NCI-H2029 (cell line): ENCODE measurements around the gene WARS2.

Experiments
- DNase-seq: peaks from one replicate; lab custom pipeline; 2025; lab: John Stamatoyannopoulos, UW

WARS2 gene

DNA sequence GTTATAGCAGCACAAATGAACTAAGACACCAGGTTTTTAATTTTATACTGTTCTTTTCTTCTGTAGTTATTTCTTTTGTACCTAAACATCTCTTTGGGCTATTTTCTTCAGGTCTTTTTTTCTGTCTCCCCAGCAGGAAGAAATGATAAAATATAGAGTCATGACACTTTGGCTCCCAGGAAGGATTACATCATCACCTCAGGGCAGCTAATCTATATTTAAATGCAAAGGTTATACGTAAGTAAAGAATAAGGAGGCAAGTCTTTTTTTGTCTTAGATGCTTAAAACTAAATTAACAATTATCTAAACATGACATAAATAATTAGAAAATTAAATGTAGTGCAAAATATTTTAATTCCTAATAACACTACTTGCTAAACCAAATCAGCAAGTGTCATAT, 57.0 kb downstream of the WARS2 start:
- no peak for DNase-seq

DNA sequence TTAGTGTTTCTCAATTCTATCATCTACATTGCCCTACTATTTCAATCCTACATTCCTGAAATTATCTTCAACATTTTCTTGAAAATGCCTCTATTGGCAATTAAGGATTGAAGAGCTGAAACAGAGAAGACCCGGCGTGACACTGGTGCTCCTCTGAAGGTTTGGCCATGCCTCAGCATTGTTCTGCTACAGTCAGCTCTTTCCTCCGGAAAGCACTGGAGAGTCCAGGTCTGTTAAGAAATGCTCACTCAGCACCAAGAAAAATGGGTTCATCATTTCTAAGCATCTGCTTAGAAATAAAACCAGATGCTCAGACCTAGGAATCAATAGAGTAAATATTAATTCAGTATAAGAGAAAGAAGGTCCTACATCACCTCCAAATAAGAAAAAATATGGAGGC, 58.8 kb downstream of the WARS2 start:
- no peak for DNase-seq

DNA sequence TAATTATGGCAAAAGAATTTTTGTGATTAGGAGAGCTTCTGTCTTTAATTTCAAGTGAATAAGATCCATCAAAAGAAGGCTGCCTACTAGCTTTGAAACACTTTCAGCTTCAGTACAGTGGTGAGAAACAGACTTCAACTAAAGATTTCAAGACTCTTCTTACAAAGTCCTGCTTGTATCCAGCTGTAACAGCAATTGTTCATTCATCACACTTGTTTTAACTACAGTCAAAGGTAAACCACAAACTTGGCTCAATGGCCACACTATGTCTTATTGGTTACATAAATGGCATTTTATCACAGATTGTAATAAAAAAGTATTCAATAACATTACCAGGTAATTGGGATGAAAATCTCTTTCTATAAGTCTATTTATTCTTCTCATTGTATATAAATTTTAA, 59.2 kb downstream of the WARS2 start:
- DNase-seq: no peak

DNA sequence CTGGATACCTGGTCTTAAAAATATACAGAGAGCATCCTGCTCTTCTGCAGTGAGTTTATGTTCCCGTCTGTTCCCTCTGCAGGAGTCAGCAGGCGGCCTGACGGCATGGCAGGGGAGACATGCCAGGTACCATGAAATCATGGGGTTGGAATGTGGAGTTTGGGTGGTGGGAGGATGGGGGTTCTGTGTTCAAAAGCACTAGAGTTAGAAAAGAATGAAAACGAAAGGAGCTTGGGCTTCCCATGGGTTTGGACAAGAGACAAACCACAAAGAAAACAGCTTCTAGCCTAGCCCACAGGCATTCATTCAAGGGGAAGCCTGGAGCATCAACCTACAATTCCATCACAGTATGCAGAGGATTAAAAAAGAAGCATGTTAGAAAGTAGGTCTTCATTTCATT, 59.9 kb downstream of the WARS2 start:
- no peak for DNase-seq

DNA sequence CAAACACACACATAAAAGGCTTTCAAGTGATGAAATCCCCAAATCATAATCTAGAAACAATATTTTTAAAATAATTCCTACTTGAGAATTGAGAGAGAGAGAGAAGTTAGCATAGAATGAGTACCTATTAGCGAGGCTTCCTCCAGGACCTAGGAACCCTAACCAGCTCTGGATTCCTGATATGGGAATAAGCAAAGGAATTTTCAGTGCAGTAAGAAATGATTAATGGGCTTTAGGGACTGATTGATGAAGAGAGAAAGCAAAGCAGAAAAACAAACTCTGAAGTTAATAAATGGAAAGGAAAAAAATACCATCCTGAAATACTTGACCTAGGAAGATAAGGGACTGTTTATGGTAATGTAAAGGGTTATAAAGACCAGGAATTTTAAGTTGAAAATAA, 60.6 kb downstream of the WARS2 start:
- no peak for DNase-seq

DNA sequence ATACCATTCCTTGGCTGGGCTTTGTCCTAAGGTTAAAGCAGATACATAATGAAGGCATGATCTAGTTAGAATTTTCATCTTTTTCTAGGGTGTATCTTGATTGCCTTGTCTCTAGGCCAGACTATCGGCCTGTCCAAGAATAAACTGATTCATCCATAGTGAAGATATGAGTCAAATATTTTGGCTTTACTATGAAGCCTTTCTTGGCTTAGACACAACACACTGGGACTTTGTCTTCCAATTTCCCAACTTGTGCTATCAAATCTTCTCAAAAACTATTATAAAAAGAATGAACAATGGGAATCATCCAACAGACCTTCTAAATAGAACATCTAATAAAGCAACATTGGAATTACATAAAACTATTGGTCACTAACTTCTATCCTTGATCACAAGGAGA, 64.8 kb downstream of the WARS2 start:
- no peak for DNase-seq

DNA sequence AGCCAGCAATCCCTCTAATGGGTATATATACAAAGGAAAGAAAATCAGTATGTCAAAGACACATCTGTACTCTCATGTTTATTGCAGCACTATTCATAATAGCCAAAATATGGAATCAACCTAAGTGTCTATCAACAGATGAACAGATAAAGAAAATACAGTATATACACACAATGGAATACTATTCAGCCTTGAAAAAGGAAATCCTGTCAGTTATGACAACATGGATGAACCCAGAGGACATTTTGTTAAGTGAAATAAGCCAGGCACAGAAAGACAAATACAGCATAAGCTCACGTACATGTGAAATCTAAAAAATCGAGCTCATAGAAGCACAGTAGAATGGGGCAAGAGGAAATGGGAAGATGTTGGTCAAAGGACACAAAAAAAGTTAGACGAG, 69.1 kb downstream of the WARS2 start:
- DNase-seq: no peak

DNA sequence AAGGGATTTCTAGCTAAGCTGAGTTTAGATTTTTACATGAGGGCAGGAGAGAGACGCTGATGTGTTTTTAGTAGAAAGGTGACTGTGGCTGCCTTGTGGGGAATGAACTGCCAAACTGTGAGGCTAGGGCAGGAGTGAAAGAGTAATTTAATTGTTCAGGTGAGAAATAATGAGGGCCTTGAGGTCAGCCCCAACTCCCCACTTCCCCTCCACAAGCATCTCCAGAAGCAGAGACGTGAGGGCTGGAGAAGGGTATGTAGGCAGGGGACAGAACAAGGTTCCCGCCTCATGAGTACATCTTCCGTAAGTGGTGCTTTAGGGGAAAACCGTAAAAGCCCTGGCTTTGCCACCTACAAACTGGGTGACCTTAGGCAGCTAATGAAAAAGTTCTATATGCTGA, 70.8 kb downstream of the WARS2 start:
- DNase-seq: no peak

DNA sequence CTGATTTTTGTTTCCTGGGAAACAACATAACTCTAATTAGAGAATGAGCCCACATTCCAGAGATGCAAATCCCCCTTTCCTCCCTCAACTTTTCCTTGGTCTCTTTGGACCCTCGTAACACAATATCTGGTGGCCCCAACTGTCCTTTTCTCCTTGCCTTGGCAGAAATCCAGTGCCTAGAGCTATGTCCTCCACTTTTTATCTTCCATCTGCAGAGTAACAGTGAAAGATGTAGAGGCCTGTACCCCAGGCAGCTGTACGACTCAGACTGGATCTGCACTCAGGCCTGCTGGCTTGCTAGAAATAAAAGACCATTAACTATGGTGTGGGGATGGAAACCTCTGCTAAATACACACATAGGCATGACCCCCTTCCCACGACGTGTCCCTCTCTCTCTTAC, 72.0 kb downstream of the WARS2 start:
- no peak for DNase-seq

DNA sequence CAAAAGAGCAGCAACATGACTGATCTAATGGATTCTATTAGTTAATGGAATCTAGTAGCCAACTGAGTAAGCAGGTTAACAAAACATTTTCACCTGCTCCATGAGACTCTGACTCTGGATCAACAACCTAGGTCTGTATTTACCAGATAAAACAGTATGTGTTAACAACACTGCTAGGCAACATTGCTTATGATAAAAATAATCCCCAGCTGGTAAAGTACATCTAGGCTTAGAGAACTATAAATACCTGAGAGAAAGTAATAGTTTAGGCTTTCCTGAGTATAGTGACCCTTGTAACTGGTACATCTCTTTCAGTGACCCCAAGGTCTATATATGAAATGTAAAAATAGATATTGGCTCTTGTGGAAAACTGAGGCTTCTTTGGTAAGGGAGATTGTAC, 78.8 kb downstream of the WARS2 start:
- no peak for DNase-seq

DNA sequence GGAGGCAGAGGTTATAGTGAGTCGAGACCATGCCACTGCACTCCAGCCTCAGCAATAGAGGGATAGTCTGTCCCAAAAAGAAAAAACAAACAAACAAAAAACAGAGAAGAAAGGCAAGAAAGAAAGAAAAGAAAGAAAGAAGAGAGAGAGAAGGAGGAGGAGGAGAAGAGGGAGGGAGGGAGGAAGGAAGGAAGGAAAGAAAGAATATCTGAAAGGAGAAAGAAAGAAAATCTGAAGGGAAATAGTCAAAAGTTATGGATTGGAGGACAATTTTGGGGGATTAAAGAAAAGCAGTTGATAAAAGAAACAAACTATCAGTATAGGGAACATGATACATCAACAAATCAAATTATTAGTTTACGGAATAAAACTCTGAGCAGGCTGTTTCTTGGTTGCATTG, 84.9 kb downstream of the WARS2 start:
- no peak for DNase-seq

DNA sequence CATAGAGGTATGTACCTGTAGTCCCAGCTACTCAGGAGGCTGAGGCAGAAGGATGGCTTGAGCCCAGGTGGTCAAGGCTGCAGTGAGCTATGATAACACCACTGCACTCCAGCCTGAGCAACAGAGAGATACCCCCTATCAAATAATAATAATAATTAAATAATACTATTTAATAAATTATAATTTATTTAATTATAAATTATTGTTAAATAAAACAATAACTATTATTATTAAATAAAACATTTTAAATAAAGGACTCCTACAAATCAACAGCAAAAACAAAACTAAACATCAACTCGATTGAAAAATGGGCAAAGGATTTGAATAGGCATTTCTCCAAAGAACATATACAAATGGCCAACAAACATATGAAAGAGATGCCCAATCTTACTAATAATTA, 86.5 kb downstream of the WARS2 start:
- no peak for DNase-seq

DNA sequence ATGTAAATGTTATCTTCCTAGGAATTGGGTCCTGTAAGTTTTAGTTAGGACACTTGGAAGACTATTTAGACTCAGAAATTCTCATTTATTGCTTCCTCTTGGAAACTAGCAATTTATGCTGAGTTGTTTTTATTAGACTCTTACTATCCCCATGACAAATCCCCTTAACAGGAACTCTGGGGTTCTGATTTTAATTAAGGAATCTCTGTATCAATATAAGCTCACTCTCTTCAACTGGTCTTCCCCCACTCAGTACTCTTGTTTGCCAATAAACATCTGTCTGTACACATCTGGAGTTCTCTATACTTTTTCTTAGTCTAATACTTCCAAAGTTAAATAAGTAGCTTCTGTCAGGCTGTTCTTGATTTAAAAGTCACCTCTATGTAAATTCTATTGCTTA, 88.2 kb downstream of the WARS2 start:
- DNase-seq: no peak

DNA sequence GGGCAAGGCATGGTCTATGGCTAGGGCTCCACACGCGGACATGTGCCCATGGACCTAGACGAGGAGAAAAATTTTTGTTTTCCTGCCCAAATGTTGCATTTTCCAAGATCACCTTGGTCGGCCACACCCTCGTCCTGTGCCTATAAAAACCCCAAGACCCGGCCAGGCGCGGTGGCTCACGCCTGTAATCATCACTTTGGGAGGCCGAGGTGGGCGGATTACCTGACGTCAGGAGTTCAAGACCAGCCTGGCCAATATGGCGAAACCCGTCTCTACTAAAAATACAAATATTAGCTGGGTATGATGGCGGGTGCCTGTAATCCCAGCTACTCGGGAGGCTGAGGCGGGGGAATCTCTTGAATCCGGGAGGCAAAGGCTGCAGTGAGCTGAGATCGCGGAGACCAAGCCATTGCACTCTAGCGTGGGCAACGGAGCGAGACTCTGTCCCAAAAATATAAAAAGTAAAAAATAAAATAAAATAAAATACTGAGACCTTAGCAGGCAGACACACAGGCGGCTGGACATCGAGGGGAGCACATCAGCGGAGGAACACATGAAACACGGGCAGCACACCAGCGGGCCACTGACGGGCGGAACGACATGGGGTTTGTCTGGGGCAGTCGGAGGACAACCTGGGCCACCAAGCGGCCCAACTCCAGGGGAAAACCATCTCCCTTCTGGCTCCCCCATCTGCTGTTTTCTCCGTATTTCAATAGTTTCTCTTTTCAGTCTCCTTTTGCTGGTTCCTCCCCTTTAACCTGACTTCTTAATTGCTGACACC, 91.6 kb downstream of the WARS2 start:
- DNase-seq: no peak

DNA sequence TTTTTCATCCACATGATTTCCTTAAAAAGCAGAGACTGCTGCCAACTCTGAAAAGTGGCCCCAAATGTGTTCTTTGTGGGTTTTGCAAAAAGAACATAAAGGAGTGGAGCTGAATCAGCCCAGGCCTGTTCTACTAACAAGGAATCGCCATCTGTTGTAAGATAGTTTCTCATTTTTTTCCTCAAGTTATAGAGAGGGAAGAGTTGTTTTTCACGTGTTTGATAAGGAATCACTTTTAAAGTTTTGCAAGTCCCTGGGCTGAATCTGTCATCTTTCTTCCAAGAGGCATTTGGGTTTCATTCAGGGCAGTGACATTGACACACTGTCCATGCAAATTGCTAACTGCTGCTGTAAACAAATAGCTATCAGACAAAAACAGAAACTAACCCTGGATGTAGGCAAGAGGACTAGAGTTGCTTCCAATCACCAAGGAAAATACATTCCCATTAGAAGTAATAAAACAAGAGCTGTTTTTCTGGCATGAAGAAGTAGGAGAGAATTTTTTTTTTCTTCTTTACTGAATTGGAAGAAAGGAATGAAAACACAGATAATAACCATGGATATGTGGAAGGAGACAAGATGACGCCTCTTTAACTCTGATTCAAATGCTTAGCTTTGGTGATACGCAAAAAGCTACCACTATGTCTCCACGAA, 93.5 kb downstream of the WARS2 start:
- DNase-seq: no peak

DNA sequence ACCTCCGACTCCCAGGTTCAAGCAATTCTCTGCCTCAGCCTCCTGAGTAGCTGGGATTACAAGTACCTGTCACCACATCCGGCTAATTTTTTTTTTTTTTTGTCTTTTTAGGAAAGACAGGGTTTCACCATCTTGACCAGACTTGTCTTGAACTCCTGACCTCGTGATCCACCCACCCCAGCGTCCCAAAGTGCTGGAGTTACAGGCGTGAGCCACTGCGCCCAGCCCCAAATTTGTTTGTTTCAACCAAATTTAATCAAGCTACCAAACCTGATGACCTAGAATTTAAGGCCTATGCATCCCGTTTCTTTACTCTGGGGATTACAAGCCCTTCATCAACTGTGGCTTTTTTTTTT, 94.0 kb downstream of the WARS2 start:
- no peak for DNase-seq

DNA sequence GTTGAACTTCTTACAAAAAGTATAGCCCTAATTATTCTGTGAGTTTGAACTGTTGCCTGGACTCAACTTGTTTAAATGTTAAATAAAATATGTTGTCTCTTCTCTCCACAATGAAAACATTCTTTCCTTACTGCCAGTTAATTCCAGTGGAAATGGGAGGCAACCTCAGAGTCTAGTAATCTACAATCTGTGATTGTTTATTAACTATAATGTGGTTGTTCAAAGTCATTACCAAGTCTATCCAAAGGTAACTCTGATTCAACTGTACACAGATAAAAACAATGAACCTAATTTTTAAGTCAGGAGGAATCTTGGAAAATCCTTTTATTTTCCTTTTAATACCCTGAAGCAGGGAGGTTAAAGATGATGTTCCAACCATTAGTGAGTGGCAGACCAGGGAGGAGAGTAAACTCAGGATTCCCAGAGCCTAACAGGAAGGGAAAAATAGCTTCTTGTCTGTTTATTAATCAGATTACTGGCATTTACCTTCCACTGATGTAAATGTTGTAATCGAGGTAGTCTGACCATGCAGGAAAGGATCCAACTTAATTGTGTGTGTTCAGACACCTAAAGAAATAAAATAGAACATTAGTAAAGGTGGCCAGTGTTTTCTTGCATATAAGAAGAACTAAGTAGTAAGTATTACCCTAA, 95.2 kb downstream of the WARS2 start:
- no peak for DNase-seq

DNA sequence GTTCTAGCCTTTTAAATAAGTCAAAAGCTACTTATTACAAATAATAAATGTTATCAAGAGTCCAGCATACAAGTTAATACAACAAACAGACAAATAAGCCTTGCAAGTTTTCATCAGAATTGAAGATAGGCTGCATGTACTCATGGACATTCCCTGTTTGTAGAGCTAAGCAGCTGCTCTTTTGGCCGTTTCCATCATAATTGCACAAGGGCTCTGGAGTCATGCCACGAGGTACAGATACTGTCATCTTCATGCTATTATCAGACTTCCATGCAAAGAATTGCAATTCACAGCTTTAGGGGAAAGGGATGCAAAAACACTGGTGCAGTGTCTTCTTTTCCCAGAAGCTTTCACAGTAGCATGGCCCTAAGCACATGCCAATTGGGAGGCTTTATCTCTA, 99.5 kb downstream of the WARS2 start:
- DNase-seq: no peak

DNA sequence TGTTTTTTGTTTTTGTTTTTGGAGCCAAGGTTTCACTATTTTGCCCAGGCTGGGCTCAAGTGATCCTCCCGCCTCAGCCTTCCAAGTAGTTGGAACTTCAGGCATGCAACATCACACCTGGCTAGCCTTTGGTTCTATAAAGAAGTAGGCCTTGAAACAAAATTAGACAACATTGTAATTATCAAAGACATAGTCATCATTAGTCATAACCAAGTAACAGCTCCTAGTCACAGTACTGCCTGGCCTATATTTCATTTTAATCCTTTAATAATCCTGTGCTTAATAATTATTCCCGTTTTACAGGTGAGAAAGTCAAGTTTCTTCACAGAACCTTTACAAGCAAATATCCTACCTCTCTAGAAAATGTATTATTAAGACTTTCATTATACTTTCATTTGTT, 100.0 kb downstream of the WARS2 start:
- no peak for DNase-seq

DNA sequence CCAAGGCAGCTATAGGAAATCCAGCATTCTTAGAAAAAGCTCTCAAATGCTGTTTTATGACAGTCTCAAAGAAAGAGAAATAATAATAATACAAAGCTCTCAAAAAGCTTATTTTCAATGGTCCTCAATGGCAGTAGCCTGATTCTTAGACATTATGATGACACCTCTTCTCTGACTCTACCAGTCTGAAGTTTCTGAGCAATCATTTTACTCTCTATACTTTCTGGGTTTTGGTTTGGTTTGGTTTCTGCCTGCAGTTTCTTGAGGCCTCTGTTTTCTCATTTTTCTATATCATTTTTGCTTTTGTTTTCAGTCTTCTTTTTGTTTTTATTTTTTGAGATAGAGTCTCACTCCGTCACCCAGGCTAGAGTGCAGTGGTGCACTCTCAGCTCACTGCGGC, 102.1 kb downstream of the WARS2 start:
- DNase-seq: no peak

DNA sequence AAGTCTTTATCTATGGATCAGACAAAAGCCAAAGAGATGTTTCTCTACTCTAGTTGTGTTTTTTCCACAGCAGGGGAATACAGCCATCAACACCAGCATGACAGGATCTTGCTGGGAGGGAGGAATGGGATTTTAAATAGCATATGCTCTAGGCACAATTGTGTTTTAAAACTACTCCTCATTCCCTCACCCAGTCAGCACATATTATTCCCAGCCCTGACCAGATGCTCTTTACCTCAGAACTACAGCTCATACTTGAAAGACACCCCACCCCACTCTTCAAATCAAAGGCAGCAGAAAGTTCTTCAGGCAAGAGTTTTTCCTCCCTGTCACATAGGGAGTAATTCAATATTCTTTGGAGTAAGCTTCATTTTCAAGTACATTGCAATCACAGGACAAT, 106.1 kb downstream of the WARS2 start:
- no peak for DNase-seq

DNA sequence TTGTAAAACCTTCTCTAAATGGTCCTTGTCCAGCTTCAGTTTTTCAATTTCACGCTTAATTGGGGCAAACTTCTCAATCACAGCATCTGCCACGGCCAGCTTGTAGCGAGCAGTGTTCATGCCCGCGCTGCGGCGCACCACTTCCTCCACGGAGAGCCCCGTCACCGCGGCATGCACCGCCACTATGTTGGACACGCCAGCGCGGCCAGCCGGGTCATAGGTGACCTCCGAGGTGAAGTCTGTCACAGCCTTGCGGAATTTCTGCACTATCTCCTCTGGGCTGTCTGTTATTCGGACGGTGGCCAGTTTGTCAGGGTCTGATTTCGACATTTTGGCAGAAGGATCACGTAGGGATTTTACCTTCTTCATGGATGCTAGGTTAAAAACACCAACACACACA, 107.5 kb downstream of the WARS2 start:
- no peak for DNase-seq

DNA sequence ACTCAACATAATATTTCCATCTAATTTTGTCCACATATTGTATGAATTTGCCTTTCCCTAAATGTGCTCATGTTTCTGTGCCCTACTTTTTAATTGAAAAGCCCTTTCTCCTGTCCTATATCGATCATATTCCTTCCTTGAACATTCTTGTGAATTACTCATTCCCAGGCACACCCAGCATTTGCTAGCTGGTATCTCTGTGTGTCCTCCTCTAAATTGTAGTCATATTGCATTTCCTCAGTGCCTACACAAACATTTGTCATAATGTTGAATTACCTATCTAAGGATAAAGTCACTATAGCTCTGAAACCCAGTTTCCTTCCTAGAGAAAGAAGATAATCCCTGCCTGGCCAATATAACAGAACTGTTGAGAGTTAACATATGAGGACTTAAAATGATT, 112.7 kb downstream of the WARS2 start:
- no peak for DNase-seq

DNA sequence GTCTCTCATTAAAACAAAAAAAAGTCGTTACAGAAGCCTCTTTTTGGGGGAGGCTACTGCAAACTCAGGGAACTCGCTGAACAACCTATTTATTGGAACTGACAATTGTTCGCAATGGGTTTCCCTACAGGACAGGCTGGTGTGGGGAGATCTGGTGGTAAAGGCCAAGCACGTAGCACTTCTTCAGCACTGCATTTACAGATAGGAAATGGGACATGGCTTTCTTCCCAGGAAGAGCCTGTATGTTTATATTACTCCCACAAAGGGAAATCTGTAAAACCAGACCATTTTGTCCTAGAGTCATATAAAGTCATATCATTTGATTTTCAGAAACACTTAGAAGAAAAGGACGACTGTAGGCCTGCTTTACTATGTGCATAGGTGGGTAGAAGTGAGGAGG, 113.5 kb downstream of the WARS2 start:
- no peak for DNase-seq
